ENCODE measurements around the gene AMDHD1. TPM values are rescaled to one million over a fixed set of nuclear protein-coding genes. Genes with fewer than 3 reads are reported as not detected.

The AMDHD1 gene
- total RNA-seq (2021) (0.62 to 1.6 TPM (median 1.1 TPM) in 3 replicates), Bru-seq, nascent RNA (percentile 35 among the genes with signal in this experiment)
- long read RNA-seq, experiment 1, partial matches to known transcripts = 0 of 1 reads
- long read RNA-seq, experiment 1, other reads (novel, unspliced or antisense) = 1 of 1 reads
- long read RNA-seq, experiment 2 = 0 reads
- long read RNA-seq, experiment 3, partial matches to known transcripts = 1 of 1 reads
- long read RNA-seq, experiment 3, other reads (novel, unspliced or antisense) = 0 of 1 reads

GRCh38 chr12:95943330-95943842, at the start of gene AMDHD1:
Gene AMDHD1 (plus strand): TSS chr12:95943331. CDS start chr12:95943399, 68 bp downstream.
- CTCF ChIA-PET = interaction anchor here (1.2 to 4.9 kb wide), 8 partner anchors 9 to 573 kb away, joined by 3 to 46 read pairs (median 10); partner anchors contain the start of gene CDK17
- DNase-seq (ENCODE audit: low spot score) = peak; percentile 65
- Mint-ChIP-seq H3K4me1 (peaks cover 23% of the 10 kb centered on the region), H3K4me3 (peak within 1 kb of the TSS; percentile 94), H3K27ac (peak within 1 kb of the TSS; percentile 58; the same call in 1 of the 2 replicates), H3K36me3 (no peaks in the 10 kb centered on the region), H3K27me3 (ENCODE audit: low read depth) (peaks cover 23% of the 10 kb centered on the region), H3K9me3 (no peaks in the 10 kb centered on the region)
- peak; percentile 68 for ATAC-seq
- POLR2A ChIA-PET = interaction anchor here (0.5 to 1.0 kb wide), 2 partner anchors 13 to 283 kb away, joined by 3 read pairs; no protein-coding TSS in a partner anchor
- no peak for TF ChIP-seq ZNF138 (CRISPR knock-in tag; conservative IDR thresholded peaks at IDR 0.05)
- no peak for TF ChIP-seq RELA (CRISPR knock-in tag; IDR thresholded peaks at IDR 0.05; ENCODE audit: borderline replicate concordance)
- peak; percentile 52; the same call in 1 of the 2 replicates for TF ChIP-seq ZNF232 (CRISPR knock-in tag; IDR thresholded peaks at IDR 0.05)
- TF ChIP-seq GRHL2 (CRISPR knock-in tag; IDR thresholded peaks at IDR 0.05; ENCODE audit: insufficient replicate concordance, severe bottlenecking) = no peak
- TF ChIP-seq PRRX2 (CRISPR knock-in tag; IDR thresholded peaks at IDR 0.05) = no peak
- TF ChIP-seq CREB1 (CRISPR knock-in tag; IDR thresholded peaks at IDR 0.05) = no peak
- TF ChIP-seq SP1 (CRISPR knock-in tag; conservative IDR thresholded peaks at IDR 0.05) = 0 out of 2 replicates have a peak, but pooled peaks have one; percentile 26
- TF ChIP-seq TEAD1 (CRISPR knock-in tag; IDR thresholded peaks at IDR 0.05) = no peak
- TF ChIP-seq ZNF532 (CRISPR knock-in tag; IDR thresholded peaks at IDR 0.05; ENCODE audit: borderline replicate concordance) = no peak
- no peak; the same call in 1 of the 2 replicates for TF ChIP-seq HMGXB4 (CRISPR knock-in tag; IDR thresholded peaks at IDR 0.05)
- no peak for TF ChIP-seq ATF6 (CRISPR knock-in tag; IDR thresholded peaks at IDR 0.05)
- TF ChIP-seq ETV6 (CRISPR knock-in tag; IDR thresholded peaks at IDR 0.05) = no peak
- 0 out of 2 replicates have a peak, but pooled peaks have one; percentile 12 for TF ChIP-seq ESRRA (CRISPR knock-in tag; IDR thresholded peaks at IDR 0.05; ENCODE audit: borderline replicate concordance)
- no peak for TF ChIP-seq ZNF263 (CRISPR knock-in tag; IDR thresholded peaks at IDR 0.05; ENCODE audit: low read depth)
- TF ChIP-seq FOXJ3 (CRISPR knock-in tag; IDR thresholded peaks at IDR 0.05; ENCODE audit: borderline replicate concordance) = no peak
- no peak for TF ChIP-seq ZMAT4 (CRISPR knock-in tag; IDR thresholded peaks at IDR 0.05)
- no peak for TF ChIP-seq E2F1 (CRISPR knock-in tag; IDR thresholded peaks at IDR 0.05)
- TF ChIP-seq E2F4 (CRISPR knock-in tag; IDR thresholded peaks at IDR 0.05; ENCODE audit: borderline replicate concordance, low read depth) = no peak
- no peak for TF ChIP-seq ATF3 (CRISPR knock-in tag; conservative IDR thresholded peaks at IDR 0.05)
- TF ChIP-seq MLX (CRISPR knock-in tag; IDR thresholded peaks at IDR 0.05) = no peak
- TF ChIP-seq AR (CRISPR knock-in tag; IDR thresholded peaks at IDR 0.05) = no peak
